HUES6 (cell line): ENCODE data around the gene MYLIP.

Experiments used
- H3K27ac ChIP-seq: 2 replicates; pipeline ENCODE4 v1.7.0; 2013; ENCODE audit warnings: low read depth, mild to moderate bottlenecking, low read length, inconsistent platforms
- H3K27me3 ChIP-seq: 2 replicates; pipeline ENCODE4 v1.6.1; 2013; ENCODE audit warnings: low read length; ENCODE audit not compliant: control insufficient read depth, insufficient read depth
- H3K36me3 ChIP-seq: 2 replicates; pipeline ENCODE4 v1.6.1; 2013; ENCODE audit warnings: low read length; ENCODE audit not compliant: control insufficient read depth, insufficient read depth
- H3K4me1 ChIP-seq: 2 replicates; pipeline ENCODE4 v1.6.1; 2013; ENCODE audit warnings: low read length; ENCODE audit not compliant: control insufficient read depth, insufficient read depth
- H3K4me3 ChIP-seq: 2 replicates; pipeline ENCODE4 v1.5.1; 2013; ENCODE audit warnings: low read depth, low read length
- H3K9ac ChIP-seq: one replicate; pipeline ENCODE4 v1.6.1; 2013; ENCODE audit warnings: mild to moderate bottlenecking, low read length
- H3K9me3 ChIP-seq: 2 replicates; pipeline ENCODE4 v1.6.1; 2013; ENCODE audit warnings: low read depth, low read length; ENCODE audit not compliant: control insufficient read depth, insufficient read depth

The MYLIP gene

GRCh38 chr6:16092140-16092539 is 36.7 kb upstream of the MYLIP start:
- no peaks in the 10 kb centered on the region for H3K27me3 ChIP-seq
- H3K4me3 ChIP-seq = no peak overlapping the region
- H3K4me1 ChIP-seq = no peaks in the 10 kb centered on the region
- no peaks in the 10 kb centered on the region for H3K36me3 ChIP-seq
- no peak overlapping the region for H3K9ac ChIP-seq
- H3K27ac ChIP-seq = no peak overlapping the region
- no peaks in the 10 kb centered on the region for H3K9me3 ChIP-seq

DNA sequence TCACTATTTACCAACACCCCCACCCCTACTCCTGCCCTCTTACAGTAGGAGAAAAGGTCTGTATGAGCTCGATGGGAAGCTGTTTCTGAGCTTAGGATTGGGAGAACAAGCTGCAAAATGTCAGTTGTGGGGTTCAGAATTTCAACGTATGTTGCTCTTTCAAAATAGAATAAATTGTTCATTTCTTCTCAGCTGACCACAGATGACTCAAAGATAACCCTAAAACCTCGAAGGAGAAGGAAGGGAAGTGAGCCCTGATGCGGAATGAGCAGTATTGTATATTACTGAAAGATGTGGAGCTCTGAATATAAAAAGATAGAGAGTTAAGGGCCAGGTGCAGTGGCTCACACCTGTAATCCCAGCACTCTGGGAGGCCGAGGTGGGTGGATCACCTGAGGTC is 35.9 kb upstream of the MYLIP start:
- Histone ChIP-seq H3K27ac (no peak overlapping the region), H3K4me3 (no peak overlapping the region), H3K36me3 (no peaks in the 10 kb centered on the region), H3K9me3 (no peaks in the 10 kb centered on the region), H3K27me3 (no peaks in the 10 kb centered on the region), H3K9ac (no peak overlapping the region), H3K4me1 (no peaks in the 10 kb centered on the region)

- Histone ChIP-seq H3K9ac (no peak overlapping the region), H3K9me3 (0 out of 2 replicates have a peak, but pooled peaks cover 3% of the 10 kb centered on the region), H3K36me3 (no peaks in the 10 kb centered on the region), H3K27me3 (no peaks in the 10 kb centered on the region), H3K27ac (no peak overlapping the region), H3K4me1 (no peaks in the 10 kb centered on the region), H3K4me3 (no peak overlapping the region)
These were observed 33.7 kb upstream of the MYLIP start for GRCh38 chr6:16095180-16095579.

DNA sequence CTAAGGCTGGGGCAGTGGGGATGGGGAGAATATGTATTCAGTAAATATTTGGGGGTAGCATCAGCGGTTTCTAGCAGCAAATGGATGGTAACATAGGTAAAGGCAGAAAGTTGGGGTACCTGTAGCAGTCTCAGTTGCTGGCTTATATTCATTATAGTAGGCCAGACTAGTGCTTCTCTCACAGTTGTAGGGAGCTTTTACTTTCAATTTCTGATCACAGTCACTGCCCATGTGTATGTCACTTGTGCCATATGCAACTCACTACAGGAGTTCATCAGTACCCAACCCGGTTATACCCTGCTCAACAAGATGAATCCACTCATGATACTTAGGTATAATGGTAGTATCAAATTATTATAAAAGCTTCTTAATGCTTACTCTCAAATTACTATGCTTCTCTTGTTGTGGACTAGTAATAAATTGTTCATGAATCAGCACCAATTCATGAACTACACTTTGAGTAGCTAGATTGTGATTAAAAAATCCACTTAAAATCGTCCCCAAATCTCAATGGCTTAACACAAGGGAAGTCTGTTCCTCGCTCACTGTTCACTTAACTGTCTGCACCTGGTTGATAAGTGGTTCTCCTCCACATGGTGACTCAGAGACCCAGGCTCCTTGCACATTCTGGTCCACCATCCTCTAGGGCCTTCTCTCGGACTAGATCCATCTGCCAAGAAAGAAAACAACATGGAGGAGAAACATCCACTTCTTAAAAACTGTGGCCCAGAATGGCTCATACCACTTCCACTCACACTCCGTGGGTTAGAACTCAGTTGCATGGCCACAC is 31.3 kb upstream of the MYLIP start:
- Histone ChIP-seq H3K27me3 (no peaks in the 10 kb centered on the region), H3K4me3 (no peak overlapping the region), H3K9me3 (0 out of 2 replicates have a peak, but pooled peaks cover 3% of the 10 kb centered on the region)

DNA sequence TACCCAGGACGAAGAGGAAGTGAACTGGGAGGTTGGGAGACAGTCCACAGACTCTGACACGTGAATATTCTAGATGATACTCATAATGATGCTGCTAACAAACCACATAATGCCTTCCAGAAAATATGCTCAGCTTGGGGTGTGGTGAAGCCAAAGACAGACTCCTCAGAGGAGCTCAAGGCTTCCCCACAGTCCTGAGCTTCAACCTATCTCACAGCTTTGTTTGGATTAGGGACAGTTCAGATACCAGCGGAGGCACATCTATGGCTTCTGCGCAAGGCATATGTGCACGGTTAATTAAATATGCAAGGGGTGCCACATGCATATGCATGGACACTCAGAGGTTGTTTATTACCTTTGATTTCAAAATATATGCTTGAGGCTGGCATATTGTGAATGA is 30.7 kb upstream of the MYLIP start:
- H3K9ac ChIP-seq = no peak overlapping the region
- H3K27ac ChIP-seq = no peak overlapping the region
- 0 out of 2 replicates have a peak, but pooled peaks cover 3% of the 10 kb centered on the region for H3K9me3 ChIP-seq
- H3K4me3 ChIP-seq = no peak overlapping the region
- H3K36me3 ChIP-seq = no peaks in the 10 kb centered on the region
- no peaks in the 10 kb centered on the region for H3K27me3 ChIP-seq
- H3K4me1 ChIP-seq = no peaks in the 10 kb centered on the region

More for the DNA sequence above, 31.3 kb upstream of the MYLIP start:
- Histone ChIP-seq H3K27ac (no peak overlapping the region), H3K4me1 (no peaks in the 10 kb centered on the region), H3K36me3 (no peaks in the 10 kb centered on the region), H3K9ac (no peak overlapping the region)

GRCh38 chr6:16102208-16102607 is 26.7 kb upstream of the MYLIP start:
- Histone ChIP-seq H3K36me3 (no peaks in the 10 kb centered on the region), H3K9ac (no peak overlapping the region), H3K4me3 (no peak overlapping the region), H3K4me1 (no peaks in the 10 kb centered on the region), H3K27ac (no peak overlapping the region), H3K27me3 (no peaks in the 10 kb centered on the region), H3K9me3 (0 out of 2 replicates have a peak, but pooled peaks cover 3% of the 10 kb centered on the region)

GRCh38 chr6:16103722-16104121 is 25.2 kb upstream of the MYLIP start:
- Histone ChIP-seq H3K4me3 (no peak overlapping the region), H3K9me3 (0 out of 2 replicates have a peak, but pooled peaks cover 3% of the 10 kb centered on the region), H3K36me3 (no peaks in the 10 kb centered on the region), H3K27me3 (no peaks in the 10 kb centered on the region), H3K4me1 (no peaks in the 10 kb centered on the region), H3K9ac (no peak overlapping the region), H3K27ac (no peak overlapping the region)

GRCh38 chr6:16104624-16105433 is 24.1 kb upstream of the MYLIP start:
- H3K27me3 ChIP-seq = no peaks in the 10 kb centered on the region
- H3K27ac ChIP-seq = no peak overlapping the region
- no peak overlapping the region for H3K9ac ChIP-seq

GRCh38 chr6:16105854-16106253 is 23.0 kb upstream of the MYLIP start:
- Histone ChIP-seq H3K9me3 (no peaks in the 10 kb centered on the region), H3K27me3 (no peaks in the 10 kb centered on the region), H3K4me1 (no peaks in the 10 kb centered on the region), H3K9ac (no peak overlapping the region), H3K27ac (no peak overlapping the region), H3K4me3 (no peak overlapping the region), H3K36me3 (no peaks in the 10 kb centered on the region)

More at GRCh38 chr6:16104624-16105433, 24.1 kb upstream of the MYLIP start:
- 0 out of 2 replicates have a peak, but pooled peaks cover 3% of the 10 kb centered on the region for H3K9me3 ChIP-seq
- H3K4me1 ChIP-seq = no peaks in the 10 kb centered on the region
- no peak overlapping the region for H3K4me3 ChIP-seq
- H3K36me3 ChIP-seq = no peaks in the 10 kb centered on the region

GRCh38 chr6:16106991-16107787 is 21.7 kb upstream of the MYLIP start:
- Histone ChIP-seq H3K9ac (no peak overlapping the region), H3K9me3 (no peaks in the 10 kb centered on the region), H3K27me3 (no peaks in the 10 kb centered on the region), H3K27ac (no peak overlapping the region), H3K36me3 (no peaks in the 10 kb centered on the region), H3K4me3 (no peak overlapping the region), H3K4me1 (no peaks in the 10 kb centered on the region)
